Measurements from ENCODE around the gene TRIM72. TPM values are rescaled to one million over a fixed set of nuclear protein-coding genes. Genes with fewer than 3 reads are reported as not detected.

TRIM72 gene
- total and polyA plus RNA-seq, 2 of the 4 experiments (the other 2 are of a cell fraction) = not detected

GRCh38 chr16:31270795-31271194 is 56.9 kb downstream of the TRIM72 start:
- no peak overlapping the region for H3K14ac ChIP-seq (replicated peaks; ENCODE audit: low read depth, low read length)
- no peak overlapping the region for H2BK15ac ChIP-seq (ENCODE audit: low read depth, low read length)
- H3K9me3 ChIP-seq (ENCODE audit: control insufficient read depth, insufficient read depth, low read length) = no peaks in the 10 kb centered on the region
- no peak for TF ChIP-seq NFE2L2 (IDR thresholded peaks at IDR 0.05; ENCODE audit: low read depth, low read length)
- TF ChIP-seq POLR2A (IDR thresholded peaks at IDR 0.05; ENCODE audit: low read depth, low read length) = no peak
- no peak for TF ChIP-seq USF2 (IDR thresholded peaks at IDR 0.05; ENCODE audit: low read depth, low read length)
- TF ChIP-seq MAZ (IDR thresholded peaks at IDR 0.05; ENCODE audit: borderline replicate concordance, low read depth, low read length) = no peak
- no peak for TF ChIP-seq CTCF (conservative IDR thresholded peaks at IDR 0.05; ENCODE audit: low read depth, low read length)
- TF ChIP-seq RCOR1 (IDR thresholded peaks at IDR 0.05; ENCODE audit: insufficient replicate concordance, low read length) = no peak
- H2BK120ac ChIP-seq (ENCODE audit: low read depth, low read length) = no peak overlapping the region
- no peak overlapping the region for H3K56ac ChIP-seq (ENCODE audit: extremely low read depth, insufficient read depth, low read length)
- CTCF ChIA-PET = no interaction called here
- H4K8ac ChIP-seq (ENCODE audit: low read depth in 2 of 2, low read length in 2 of 2) = no peak overlapping the region
- POLR2A ChIA-PET (ENCODE audit: unreplicated experiment) = no interaction called here
- no peak overlapping the region for H3K4me3 ChIP-seq (ENCODE audit: insufficient read depth, low read depth, low read length)
- in situ Hi-C loops (cut with MboI; ENCODE audit: low sequenced_read_pairs) = no loop called here
- 45% methylated on average over 2 of the region's 5 CpGs; no CpG with 5 or more reads in 1 of the 2 experiments for WGBS, 2 experiments (ENCODE audit: extremely low coverage in 2 of 2, insufficient read length in 1 of 2)
- no peaks in the 10 kb centered on the region for H3K36me3 ChIP-seq (ENCODE audit: control insufficient read depth, insufficient read depth, low read length)
- H3K9me1 ChIP-seq (ENCODE audit: insufficient read depth, low read length) = no peaks in the 10 kb centered on the region
- no peaks in the 10 kb centered on the region for H3K4me1 ChIP-seq (ENCODE audit: control insufficient read depth, insufficient read depth, low read length)
- no peak overlapping the region for H2BK20ac ChIP-seq (ENCODE audit: low read depth, low read length)
- no peak overlapping the region for H2AK5ac ChIP-seq (ENCODE audit: low read depth, low read length)
- no peak overlapping the region for H4K5ac ChIP-seq (ENCODE audit: low read depth, low read length)
- H3K4me2 ChIP-seq (ENCODE audit: low read depth, low read length) = no peak overlapping the region
- ATAC-seq (ENCODE audit: low read depth) = no peak
- dilution Hi-C loops (cut with HindIII; ENCODE audit: low sequenced_read_pairs, unreplicated experiment) = no loop called here
- no peak overlapping the region for H3K9ac ChIP-seq (ENCODE audit: low read depth, low read length)
- intact Hi-C loops (cut with micrococcal nuclease) = no loop called here
- H3K79me1 ChIP-seq (ENCODE audit: low read depth in 1 of 2, low read length in 2 of 2) = no peaks in the 10 kb centered on the region
- no peak overlapping the region for H2AFZ ChIP-seq (replicated peaks; ENCODE audit: low read length, poor library complexity)
- no peak overlapping the region for H3K23ac ChIP-seq (ENCODE audit: low read depth, low read length)
- H3K18ac ChIP-seq (ENCODE audit: low read depth, low read length) = no peak overlapping the region
- H3K4ac ChIP-seq (ENCODE audit: low read depth, low read length) = no peak overlapping the region
- peaks cover 3% of the 10 kb centered on the region for H3K27me3 ChIP-seq (ENCODE audit: control insufficient read depth, insufficient read depth, low read length)
- no TSS peak for BruUV-seq (replicated peaks)
- no peaks in the 10 kb centered on the region for H4K20me1 ChIP-seq (ENCODE audit: insufficient read depth, low read length)
- H2BK5ac ChIP-seq (ENCODE audit: low read depth, low read length, poor library complexity, severe bottlenecking) = no peak overlapping the region
- no peak overlapping the region for H4K91ac ChIP-seq (ENCODE audit: insufficient read depth, low read depth, low read length)
- no peak overlapping the region for H2AK9ac ChIP-seq (replicated peaks; ENCODE audit: low read depth, low read length, poor library complexity)
- DNase-seq = no peak
- no peak overlapping the region for H3K27ac ChIP-seq (ENCODE audit: insufficient read depth, low read length)
